ENCODE results near the gene UXS1.
"Not testable (repeated sequence)": the region's sequence is repeated elsewhere in the genome, so short reads cannot be mapped to it uniquely, and the experiment has no call there.

Gene UXS1

GRCh38 chr2:106140113-106140512 lies 54.0 kb downstream of the UXS1 start:
- Histone ChIP-seq H3K4me2 (ENCODE audit: low read length) (no peak overlapping the region), H3K36me3 (ENCODE audit: insufficient read depth, low read length) (peaks cover 4% of the 10 kb centered on the region), H3K27me3 (ENCODE audit: control insufficient read depth, insufficient read depth, low read length) (no peaks in the 10 kb centered on the region), H3K4me3 (ENCODE audit: low read length) (no peak overlapping the region), H3K9ac (ENCODE audit: low read depth, low read length) (no peak overlapping the region), H3K9me3 (replicated peaks; ENCODE audit: low read length) (no peaks in the 10 kb centered on the region), H3K4me1 (ENCODE audit: control insufficient read depth, insufficient read depth, low read length) (no peaks in the 10 kb centered on the region)

DNA sequence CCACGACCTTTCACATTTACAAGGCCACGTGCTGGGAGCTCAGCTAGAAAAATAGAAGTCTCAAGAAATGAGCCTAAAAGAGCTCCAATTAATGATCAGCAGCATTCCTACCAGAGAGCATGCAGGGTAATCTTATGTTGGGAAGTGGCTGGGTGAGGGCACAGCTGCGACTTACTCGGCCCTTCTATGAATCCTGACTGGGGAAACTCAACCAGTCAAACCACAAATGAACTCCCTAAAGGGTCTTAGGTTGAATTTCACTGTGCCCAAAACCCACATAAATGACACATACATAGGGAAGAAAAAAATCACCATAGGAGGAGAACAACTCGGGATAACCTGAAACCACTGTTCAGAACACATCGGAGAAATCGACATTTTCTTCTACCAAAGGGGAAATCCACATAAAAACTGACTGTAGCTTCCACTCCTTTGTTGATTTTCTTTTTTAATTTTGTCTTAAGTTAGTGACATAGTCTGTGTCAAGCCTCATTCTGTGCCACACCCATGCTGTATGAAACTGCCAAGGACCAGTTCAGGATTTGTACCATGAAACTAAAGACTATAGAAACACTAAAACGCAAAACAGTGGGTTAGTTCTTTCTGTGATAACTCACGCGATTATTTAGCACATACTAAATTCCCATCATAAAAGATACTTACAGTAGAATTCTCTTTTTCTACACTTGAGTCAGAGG lies 54.7 kb downstream of the UXS1 start:
- no peaks in the 10 kb centered on the region for H3K4me1 ChIP-seq (ENCODE audit: control insufficient read depth, insufficient read depth, low read length)
- H3K4me2 ChIP-seq (ENCODE audit: low read length) = no peak overlapping the region
- H3K9me3 ChIP-seq (replicated peaks; ENCODE audit: low read length) = no peaks in the 10 kb centered on the region
- no peaks in the 10 kb centered on the region for H3K27me3 ChIP-seq (ENCODE audit: control insufficient read depth, insufficient read depth, low read length)
- no peak overlapping the region for H3K4me3 ChIP-seq (ENCODE audit: low read length)
- H3K9ac ChIP-seq (ENCODE audit: low read depth, low read length) = no peak overlapping the region
- peaks cover 4% of the 10 kb centered on the region for H3K36me3 ChIP-seq (ENCODE audit: insufficient read depth, low read length)

DNA sequence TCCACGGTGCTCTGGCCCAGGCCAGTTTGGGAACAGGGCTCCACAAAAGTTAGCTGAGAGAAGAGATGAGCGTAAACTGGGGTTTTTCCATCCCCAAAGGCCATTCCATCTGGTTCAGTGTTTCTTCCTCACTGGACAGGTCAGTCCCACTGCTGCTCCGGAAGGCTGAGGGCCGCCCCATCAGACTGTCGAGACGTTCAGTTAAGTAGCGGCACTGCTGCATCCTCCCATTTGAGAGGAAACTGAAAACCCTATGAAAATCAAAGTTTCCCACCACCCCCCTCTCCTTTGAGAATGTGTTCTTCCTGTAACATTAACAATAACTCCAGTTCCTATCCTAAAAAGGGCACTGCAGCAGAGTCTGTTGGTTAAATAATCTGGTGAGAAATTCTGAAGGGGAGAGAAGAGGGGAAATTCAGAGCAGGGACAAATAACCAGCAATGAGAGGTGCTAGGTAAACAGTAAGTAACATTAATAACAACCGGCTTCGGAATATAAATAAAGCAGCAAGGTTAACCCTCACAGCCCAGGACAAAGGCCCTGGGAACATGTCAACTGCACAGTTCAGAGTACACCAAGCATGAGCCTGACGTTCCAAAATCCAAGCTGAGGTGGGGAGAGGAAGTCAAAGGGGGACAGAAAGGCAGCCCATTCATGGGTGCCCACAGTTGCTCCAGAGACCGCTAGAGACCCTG lies 55.4 kb downstream of the UXS1 start:
- Histone ChIP-seq H3K9me3 (replicated peaks; ENCODE audit: low read length) (no peaks in the 10 kb centered on the region), H3K9ac (ENCODE audit: low read depth, low read length) (no peak overlapping the region), H3K27me3 (ENCODE audit: control insufficient read depth, insufficient read depth, low read length) (no peaks in the 10 kb centered on the region), H3K36me3 (ENCODE audit: insufficient read depth, low read length) (peaks cover 4% of the 10 kb centered on the region), H3K4me2 (ENCODE audit: low read length) (no peak overlapping the region), H3K4me3 (ENCODE audit: low read length) (no peak overlapping the region), H3K4me1 (ENCODE audit: control insufficient read depth, insufficient read depth, low read length) (no peaks in the 10 kb centered on the region)

DNA sequence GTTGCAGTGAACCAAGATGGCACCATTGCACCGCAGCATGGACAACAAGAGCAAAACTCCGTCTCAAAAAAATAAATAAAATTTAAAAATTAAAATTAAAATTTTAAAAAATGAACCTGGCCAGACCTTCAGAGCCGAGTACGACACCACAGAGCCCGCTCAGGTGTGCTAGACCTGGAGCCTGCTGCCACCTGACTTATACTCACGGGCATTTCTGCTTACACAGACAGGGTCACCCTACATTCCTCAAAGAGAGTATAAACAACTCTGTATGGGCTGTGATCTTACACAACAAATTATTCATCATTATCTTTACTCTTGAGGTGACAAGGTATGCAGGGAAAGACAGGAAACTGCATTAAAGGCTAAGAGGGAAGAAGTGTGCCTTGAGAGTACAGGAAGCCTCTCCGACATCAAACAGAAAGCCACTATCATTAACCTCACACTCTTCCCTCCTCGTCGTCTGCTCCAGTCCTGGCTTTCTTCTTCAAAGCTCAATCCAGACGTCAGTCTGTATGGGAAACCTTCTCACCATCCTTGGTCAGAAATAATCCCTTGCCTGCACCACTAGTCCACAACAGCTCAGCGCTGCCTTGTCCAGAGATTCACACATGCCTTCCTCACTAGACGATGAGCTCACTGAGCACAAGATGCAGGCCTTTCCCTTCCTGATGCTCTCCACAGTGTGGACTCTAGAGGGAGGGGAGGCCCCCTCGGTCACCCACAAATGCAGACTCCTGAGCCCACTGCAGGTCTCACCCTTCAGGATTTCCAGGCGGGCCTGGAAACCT lies 56.2 kb downstream of the UXS1 start:
- Histone ChIP-seq H3K27me3 (ENCODE audit: control insufficient read depth, insufficient read depth, low read length) (no peaks in the 10 kb centered on the region), H3K4me2 (ENCODE audit: low read length) (no peak overlapping the region), H3K4me1 (ENCODE audit: control insufficient read depth, insufficient read depth, low read length) (no peaks in the 10 kb centered on the region), H3K4me3 (ENCODE audit: low read length) (no peak overlapping the region), H3K9me3 (replicated peaks; ENCODE audit: low read length) (no peaks in the 10 kb centered on the region), H3K36me3 (ENCODE audit: insufficient read depth, low read length) (no peaks in the 10 kb centered on the region), H3K9ac (ENCODE audit: low read depth, low read length) (no peak overlapping the region)

DNA sequence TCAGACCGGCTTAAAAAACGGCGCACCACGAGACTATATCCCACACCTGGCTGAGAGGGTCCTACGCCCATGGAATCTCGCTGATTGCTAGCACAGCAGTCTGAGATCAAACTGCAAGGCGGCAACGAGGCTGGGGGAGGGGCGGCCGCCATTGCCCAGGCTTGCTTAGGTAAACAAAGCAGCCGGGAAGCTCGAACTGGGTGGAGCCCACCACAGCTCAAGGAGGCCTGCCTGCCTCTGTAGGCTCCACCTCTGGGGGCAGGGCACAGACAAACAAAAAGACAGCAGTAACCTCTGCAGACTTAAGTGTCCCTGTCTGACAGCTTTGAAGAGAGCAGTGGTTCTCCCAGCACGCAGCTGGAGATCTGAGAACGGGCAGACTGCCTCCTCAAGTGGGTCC lies 62.9 kb downstream of the UXS1 start:
- not testable (repeated sequence) for H3K4me3 ChIP-seq (ENCODE audit: low read length); H3K9ac ChIP-seq (ENCODE audit: low read depth, low read length); H3K36me3 ChIP-seq (ENCODE audit: insufficient read depth, low read length); H3K9me3 ChIP-seq (replicated peaks; ENCODE audit: low read length); H3K4me2 ChIP-seq (ENCODE audit: low read length); H3K27me3 ChIP-seq (ENCODE audit: control insufficient read depth, insufficient read depth, low read length)
- peaks cover 11% of the 10 kb centered on the region for H3K4me1 ChIP-seq (ENCODE audit: control insufficient read depth, insufficient read depth, low read length)

DNA sequence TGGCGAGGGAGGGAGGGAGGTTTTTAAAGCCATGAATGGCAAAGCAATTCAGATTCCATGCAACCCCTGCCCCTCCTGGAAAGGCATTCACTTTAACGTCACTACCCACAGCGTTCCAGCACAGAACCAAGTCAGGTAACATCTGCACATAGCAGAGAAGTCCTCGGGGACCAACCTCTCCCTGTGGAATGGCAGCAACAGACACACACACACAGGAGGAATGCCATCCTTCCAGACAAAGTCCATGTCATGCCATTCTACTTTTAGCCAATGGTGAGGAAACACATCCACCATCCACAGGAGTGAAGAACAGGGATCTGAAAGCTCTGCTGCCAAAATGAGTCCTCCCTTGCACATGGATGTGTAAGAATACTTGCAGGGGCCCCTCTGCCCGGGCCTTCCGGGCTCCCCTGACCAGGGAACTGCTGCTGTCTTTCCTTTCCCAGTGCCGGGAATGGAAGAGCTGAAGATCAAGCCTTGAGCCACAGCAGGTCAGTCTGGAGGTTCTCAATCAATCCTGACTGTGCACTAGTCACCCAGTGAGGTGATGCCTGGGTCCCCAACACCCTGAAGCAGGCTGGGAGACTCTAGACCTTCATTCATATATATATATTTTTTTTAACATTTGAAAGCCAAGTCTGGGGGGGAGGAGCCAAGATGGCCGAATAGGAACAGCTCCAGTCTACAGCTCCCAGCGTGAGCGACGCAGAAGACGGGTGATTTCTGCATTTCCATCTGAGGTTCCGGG lies 63.7 kb downstream of the UXS1 start:
- Histone ChIP-seq H3K4me3 (ENCODE audit: low read length) (no peak overlapping the region), H3K27me3 (ENCODE audit: control insufficient read depth, insufficient read depth, low read length) (no peaks in the 10 kb centered on the region), H3K4me1 (ENCODE audit: control insufficient read depth, insufficient read depth, low read length) (peaks cover 11% of the 10 kb centered on the region), H3K36me3 (ENCODE audit: insufficient read depth, low read length) (peaks cover 4% of the 10 kb centered on the region), H3K4me2 (ENCODE audit: low read length) (no peak overlapping the region), H3K9me3 (replicated peaks; ENCODE audit: low read length) (no peaks in the 10 kb centered on the region), H3K9ac (ENCODE audit: low read depth, low read length) (no peak overlapping the region)

DNA sequence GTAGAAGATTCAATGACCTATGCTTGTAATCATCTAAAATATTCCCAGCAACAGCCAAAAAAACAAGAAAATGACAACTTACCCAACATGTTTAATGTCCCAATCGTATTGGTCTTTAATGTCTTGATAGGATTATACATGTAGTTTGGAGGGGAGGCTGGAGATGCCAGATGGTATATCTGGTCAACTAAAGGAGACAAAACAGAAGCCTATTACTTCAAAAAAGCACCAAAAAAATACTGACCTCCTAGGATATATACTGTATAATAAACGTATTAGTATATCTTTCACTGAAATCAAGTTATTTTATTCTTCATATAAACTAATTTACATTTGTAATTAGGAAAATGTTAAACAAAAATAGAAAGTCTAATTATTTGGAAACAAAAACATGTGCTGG lies 64.5 kb downstream of the UXS1 start:
- Histone ChIP-seq H3K4me3 (ENCODE audit: low read length) (no peak overlapping the region), H3K9ac (ENCODE audit: low read depth, low read length) (no peak overlapping the region), H3K4me2 (ENCODE audit: low read length) (no peak overlapping the region), H3K4me1 (ENCODE audit: control insufficient read depth, insufficient read depth, low read length) (peaks cover 11% of the 10 kb centered on the region), H3K36me3 (ENCODE audit: insufficient read depth, low read length) (peaks cover 11% of the 10 kb centered on the region), H3K27me3 (ENCODE audit: control insufficient read depth, insufficient read depth, low read length) (no peaks in the 10 kb centered on the region), H3K9me3 (replicated peaks; ENCODE audit: low read length) (no peaks in the 10 kb centered on the region)

GRCh38 chr2:106129150-106129549 lies 65.0 kb downstream of the UXS1 start:
- Histone ChIP-seq H3K9me3 (replicated peaks; ENCODE audit: low read length) (no peaks in the 10 kb centered on the region), H3K4me3 (ENCODE audit: low read length) (no peak overlapping the region), H3K36me3 (ENCODE audit: insufficient read depth, low read length) (peaks cover 11% of the 10 kb centered on the region), H3K4me1 (ENCODE audit: control insufficient read depth, insufficient read depth, low read length) (peaks cover 11% of the 10 kb centered on the region), H3K4me2 (ENCODE audit: low read length) (no peak overlapping the region), H3K27me3 (ENCODE audit: control insufficient read depth, insufficient read depth, low read length) (no peaks in the 10 kb centered on the region), H3K9ac (ENCODE audit: low read depth, low read length) (no peak overlapping the region)

DNA sequence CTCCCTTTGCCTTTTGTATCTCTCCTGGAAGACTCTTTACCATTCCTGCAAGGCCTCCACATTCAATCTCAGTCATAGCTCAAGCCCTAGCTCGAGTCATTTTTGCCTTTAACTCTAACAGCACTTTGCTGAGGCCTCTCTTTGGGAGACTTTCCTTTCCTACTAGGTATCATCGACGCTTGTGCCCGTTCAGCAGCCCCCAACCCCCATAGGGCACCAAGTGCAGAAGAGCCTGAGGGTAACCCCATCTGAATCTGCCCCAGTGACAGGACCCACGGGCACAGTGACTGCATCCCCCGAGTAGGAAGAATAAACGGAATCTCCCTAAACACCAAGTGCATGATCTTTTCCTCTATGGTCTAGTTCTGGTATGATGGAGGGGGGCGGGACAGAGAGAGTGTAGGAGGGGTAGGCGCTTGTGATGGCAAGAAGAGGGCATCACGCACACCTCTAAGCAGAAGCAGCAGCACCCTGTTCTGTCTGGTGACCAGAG lies 66.3 kb downstream of the UXS1 start:
- Histone ChIP-seq H3K4me2 (ENCODE audit: low read length) (no peak overlapping the region), H3K27me3 (ENCODE audit: control insufficient read depth, insufficient read depth, low read length) (no peaks in the 10 kb centered on the region), H3K4me3 (ENCODE audit: low read length) (no peak overlapping the region), H3K9ac (ENCODE audit: low read depth, low read length) (no peak overlapping the region), H3K36me3 (ENCODE audit: insufficient read depth, low read length) (peaks cover 16% of the 10 kb centered on the region), H3K9me3 (replicated peaks; ENCODE audit: low read length) (no peaks in the 10 kb centered on the region), H3K4me1 (ENCODE audit: control insufficient read depth, insufficient read depth, low read length) (peaks cover 11% of the 10 kb centered on the region)

GRCh38 chr2:106127282-106127771 lies 66.8 kb downstream of the UXS1 start:
- Histone ChIP-seq H3K36me3 (ENCODE audit: insufficient read depth, low read length) (peaks cover 18% of the 10 kb centered on the region), H3K9me3 (replicated peaks; ENCODE audit: low read length) (no peaks in the 10 kb centered on the region), H3K27me3 (ENCODE audit: control insufficient read depth, insufficient read depth, low read length) (no peaks in the 10 kb centered on the region), H3K4me2 (ENCODE audit: low read length) (peak overlapping the region; percentile 26), H3K9ac (ENCODE audit: low read depth, low read length) (no peak overlapping the region), H3K4me3 (ENCODE audit: low read length) (no peak overlapping the region), H3K4me1 (ENCODE audit: control insufficient read depth, insufficient read depth, low read length) (peaks cover 11% of the 10 kb centered on the region)
